ENCODE data around the gene PTPRE.

The PTPRE gene

DNA sequence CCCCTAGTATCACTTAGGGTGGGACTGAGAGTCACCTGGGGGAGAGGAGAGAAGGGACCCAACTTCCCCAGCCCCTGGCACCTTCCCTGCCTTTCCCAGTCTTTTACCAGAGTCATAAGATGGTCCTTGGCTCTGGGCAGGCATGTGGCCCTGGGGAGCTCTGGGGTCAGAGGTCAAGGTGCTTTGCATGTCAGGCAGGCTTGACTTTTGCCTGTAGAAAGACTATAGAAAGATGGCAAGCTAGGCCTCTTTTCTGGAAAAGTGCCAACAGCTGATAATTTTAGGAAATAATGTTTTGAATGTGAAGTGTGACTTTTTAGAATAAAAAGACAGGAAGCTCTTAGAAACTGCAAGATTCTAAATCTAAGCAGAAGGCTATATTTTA is 151.8 kb downstream of the PTPRE start:
- H3K4me3 ChIP-seq (ENCODE audit: low read depth, low read length): no peak overlapping the region
- CTCF ChIA-PET: interaction anchor here (0.7 to 1.7 kb wide), 3 partner anchors 11 to 38 kb away, joined by 3 to 17 read pairs (median 6); no protein-coding TSS in a partner anchor
- no peaks in the 10 kb centered on the region for H3K9me3 ChIP-seq (ENCODE audit: control insufficient read depth, insufficient read depth, low read depth, low read length)
- H3K27ac ChIP-seq (ENCODE audit: extremely low read depth, low read depth, low read length): no peak overlapping the region
- no peak for TF ChIP-seq ZNF37A (tag by site-specific recombination; IDR thresholded peaks at IDR 0.05)
- TF ChIP-seq ZNF514 (tag by site-specific recombination; IDR thresholded peaks at IDR 0.05): no peak
- no peak for TF ChIP-seq ZBTB8A (tag by site-specific recombination; IDR thresholded peaks at IDR 0.05)
- no peak for TF ChIP-seq BCL11A (tag by site-specific recombination; IDR thresholded peaks at IDR 0.05; ENCODE audit: low read depth)
- TF ChIP-seq ZNF596 (tag by site-specific recombination; IDR thresholded peaks at IDR 0.05): no peak
- no peak for TF ChIP-seq ZNF2 (tag by site-specific recombination; IDR thresholded peaks at IDR 0.05)
- no peak for TF ChIP-seq ZNF791 (tag by site-specific recombination; IDR thresholded peaks at IDR 0.05)
- TF ChIP-seq YY2 (tag by site-specific recombination; IDR thresholded peaks at IDR 0.05): no peak
- TF ChIP-seq ZNF175 (tag by site-specific recombination; IDR thresholded peaks at IDR 0.05): no peak
- TF ChIP-seq, protein P1, sequence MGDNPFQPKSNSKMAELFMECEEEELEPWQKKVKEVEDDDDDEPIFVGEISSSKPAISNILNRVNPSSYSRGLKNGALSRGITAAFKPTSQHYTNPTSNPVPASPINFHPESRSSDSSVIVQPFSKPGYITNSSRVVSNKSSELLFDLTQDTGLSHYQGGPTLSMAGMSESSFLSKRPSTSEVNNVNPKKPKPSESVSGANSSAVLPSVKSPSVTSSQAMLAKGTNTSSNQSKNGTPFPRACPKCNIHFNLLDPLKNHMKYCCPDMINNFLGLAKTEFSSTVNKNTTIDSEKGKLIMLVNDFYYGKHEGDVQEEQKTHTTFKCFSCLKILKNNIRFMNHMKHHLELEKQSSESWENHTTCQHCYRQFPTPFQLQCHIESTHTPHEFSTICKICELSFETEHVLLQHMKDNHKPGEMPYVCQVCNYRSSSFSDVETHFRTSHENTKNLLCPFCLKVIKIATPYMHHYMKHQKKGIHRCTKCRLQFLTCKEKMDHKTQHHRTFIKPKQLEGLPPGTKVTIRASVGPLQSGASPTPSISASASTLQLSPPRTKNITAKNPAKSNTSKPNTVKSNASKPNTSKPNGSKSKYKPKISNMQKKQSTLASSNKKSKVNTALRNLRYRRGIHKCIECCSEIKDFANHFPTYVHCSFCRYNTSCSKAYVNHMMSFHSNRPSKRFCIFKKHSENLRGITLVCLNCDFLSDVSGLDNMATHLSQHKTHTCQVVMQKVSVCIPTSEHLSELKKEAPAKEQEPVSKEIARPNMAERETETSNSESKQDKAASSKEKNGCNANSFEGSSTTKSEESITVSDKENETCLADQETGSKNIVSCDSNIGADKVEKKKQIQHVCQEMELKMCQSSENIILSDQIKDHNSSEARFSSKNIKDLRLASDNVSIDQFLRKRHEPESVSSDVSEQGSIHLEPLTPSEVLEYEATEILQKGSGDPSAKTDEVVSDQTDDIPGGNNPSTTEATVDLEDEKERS (tag by site-specific recombination; IDR thresholded peaks at IDR 0.05): no peak
- TF ChIP-seq ZNF24 (tag by site-specific recombination; IDR thresholded peaks at IDR 0.05): no peak
- no peak for TF ChIP-seq ZSCAN30 (tag by site-specific recombination; IDR thresholded peaks at IDR 0.05)
- TF ChIP-seq ZNF670 (tag by site-specific recombination; IDR thresholded peaks at IDR 0.05; ENCODE audit: low read depth): no peak
- H3K4me1 ChIP-seq (ENCODE audit: control insufficient read depth, insufficient read depth, low read length): no peaks in the 10 kb centered on the region
- H3K36me3 ChIP-seq (ENCODE audit: control insufficient read depth in 2 of 2, insufficient read depth in 1 of 2, low read length in 2 of 2): peaks cover 3 to 13% of the 10 kb centered on the region in 2 experiments; a peak in 2 of 3 replicates
- POLR2A ChIA-PET: no interaction called here

DNA sequence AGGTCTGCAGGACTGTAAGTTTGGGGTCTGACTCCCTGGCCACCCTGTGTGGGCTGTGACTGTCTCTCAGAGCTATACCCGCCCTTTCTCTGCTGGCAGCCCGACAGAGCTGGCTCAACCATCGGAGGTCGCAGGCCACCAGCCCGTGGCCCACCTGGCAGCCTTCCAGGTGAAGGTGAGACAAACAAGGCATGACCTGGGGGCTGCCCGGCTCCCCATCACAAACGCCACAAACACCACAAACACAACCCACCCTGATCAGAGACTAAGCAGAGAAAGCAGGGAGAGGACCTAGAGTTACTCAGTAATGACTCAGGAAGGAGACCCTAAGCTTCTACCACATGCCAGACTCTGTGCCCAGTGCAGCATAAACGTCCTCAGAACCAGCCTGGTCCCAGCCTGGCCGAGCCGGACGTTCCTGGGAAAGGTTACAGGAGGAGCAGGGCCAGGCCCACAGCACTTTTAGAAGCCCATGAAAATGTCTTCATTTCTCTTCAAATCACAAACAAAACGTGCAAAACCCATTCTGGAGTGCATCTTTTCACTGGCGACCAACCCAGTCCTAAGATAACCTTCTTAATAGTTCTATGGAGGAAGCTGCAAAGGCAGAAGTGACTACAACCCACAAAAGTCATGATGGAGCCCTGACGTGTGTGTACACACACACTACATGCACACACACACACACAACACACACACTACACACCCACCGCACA is 152.5 kb downstream of the PTPRE start:
- Histone ChIP-seq H3K36me3 (ENCODE audit: control insufficient read depth in 2 of 2, insufficient read depth in 1 of 2, low read length in 2 of 2) (peaks cover 3 to 15% of the 10 kb centered on the region in 2 experiments; a peak in 2 of 3 replicates), H3K27ac (ENCODE audit: extremely low read depth, low read depth, low read length) (no peak overlapping the region), H3K4me1 (ENCODE audit: control insufficient read depth, insufficient read depth, low read length) (no peaks in the 10 kb centered on the region), H3K4me3 (ENCODE audit: low read depth, low read length) (no peak overlapping the region), H3K9me3 (ENCODE audit: control insufficient read depth, insufficient read depth, low read depth, low read length) (no peaks in the 10 kb centered on the region)
- ChIA-PET CTCF (interaction anchor here (0.6 to 1.7 kb wide), 3 partner anchors 8 to 24 kb away, joined by 4 to 17 read pairs (median 6); no protein-coding TSS in a partner anchor), POLR2A (no interaction called here)
- TF ChIP-seq ZNF274 (IDR thresholded peaks at IDR 0.05; ENCODE audit: low read length): no peak
- TF ChIP-seq ZNF274 (tag by site-specific recombination; IDR thresholded peaks at IDR 0.05; ENCODE audit: borderline replicate concordance): no peak
- TF ChIP-seq ZNF423 (tag by site-specific recombination; IDR thresholded peaks at IDR 0.05): no peak

DNA sequence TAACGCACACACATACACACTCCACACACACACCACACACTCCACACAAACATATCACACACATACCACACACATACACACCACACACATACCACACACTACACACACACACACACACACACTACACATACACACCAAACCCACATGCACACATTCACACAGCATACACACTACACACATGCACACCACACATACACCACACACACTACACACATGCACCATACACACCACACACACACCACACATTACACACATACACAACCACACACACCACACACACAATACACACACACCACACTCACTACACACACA is 153.0 kb downstream of the PTPRE start:
- no peak overlapping the region for H3K27ac ChIP-seq (ENCODE audit: extremely low read depth, low read depth, low read length)
- H3K36me3 ChIP-seq (ENCODE audit: control insufficient read depth in 2 of 2, insufficient read depth in 1 of 2, low read length in 2 of 2): peaks cover 3 to 18% of the 10 kb centered on the region in 2 experiments; a peak in 2 of 3 replicates
- H3K4me3 ChIP-seq (ENCODE audit: low read depth, low read length): no peak overlapping the region
- ChIA-PET POLR2A (no interaction called here), CTCF (no interaction called here)
- no peaks in the 10 kb centered on the region for H3K4me1 ChIP-seq (ENCODE audit: control insufficient read depth, insufficient read depth, low read length)
- no peaks in the 10 kb centered on the region for H3K9me3 ChIP-seq (ENCODE audit: control insufficient read depth, insufficient read depth, low read depth, low read length)
- TF ChIP-seq ZNF138 (tag by site-specific recombination; IDR thresholded peaks at IDR 0.05; ENCODE audit: borderline replicate concordance) (no peak), SCRT2 (tag by site-specific recombination; IDR thresholded peaks at IDR 0.05) (peak; percentile 40; the same call in 1 of the 2 replicates), ZNF10 (tag by site-specific recombination; IDR thresholded peaks at IDR 0.05) (no peak), ZNF785 (tag by site-specific recombination; IDR thresholded peaks at IDR 0.05) (no peak), SP3 (tag by site-specific recombination; IDR thresholded peaks at IDR 0.05) (no peak), OVOL3 (tag by site-specific recombination; IDR thresholded peaks at IDR 0.05) (no peak), ZNF521 (tag by site-specific recombination; IDR thresholded peaks at IDR 0.05) (peak; percentile 24; the same call in 1 of the 2 replicates), ZNF473 (tag by site-specific recombination; IDR thresholded peaks at IDR 0.05) (0 out of 2 replicates have a peak, but pooled peaks have one; percentile 77), ZNF433 (tag by site-specific recombination; IDR thresholded peaks at IDR 0.05; ENCODE audit: low read depth) (no peak), ZNF169 (tag by site-specific recombination; IDR thresholded peaks at IDR 0.05) (no peak)
- TF ChIP-seq, protein P2, sequence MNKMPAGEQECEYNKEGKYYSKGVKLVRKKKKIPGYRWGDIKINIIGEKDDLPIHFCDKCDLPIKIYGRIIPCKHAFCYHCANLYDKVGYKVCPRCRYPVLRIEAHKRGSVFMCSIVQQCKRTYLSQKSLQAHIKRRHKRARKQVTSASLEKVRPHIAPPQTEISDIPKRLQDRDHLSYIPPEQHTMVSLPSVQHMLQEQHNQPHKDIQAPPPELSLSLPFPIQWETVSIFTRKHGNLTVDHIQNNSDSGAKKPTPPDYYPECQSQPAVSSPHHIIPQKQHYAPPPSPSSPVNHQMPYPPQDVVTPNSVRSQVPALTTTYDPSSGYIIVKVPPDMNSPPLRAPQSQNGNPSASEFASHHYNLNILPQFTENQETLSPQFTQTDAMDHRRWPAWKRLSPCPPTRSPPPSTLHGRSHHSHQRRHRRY (tag by site-specific recombination; IDR thresholded peaks at IDR 0.05): no peak
- TF ChIP-seq, protein P3, sequence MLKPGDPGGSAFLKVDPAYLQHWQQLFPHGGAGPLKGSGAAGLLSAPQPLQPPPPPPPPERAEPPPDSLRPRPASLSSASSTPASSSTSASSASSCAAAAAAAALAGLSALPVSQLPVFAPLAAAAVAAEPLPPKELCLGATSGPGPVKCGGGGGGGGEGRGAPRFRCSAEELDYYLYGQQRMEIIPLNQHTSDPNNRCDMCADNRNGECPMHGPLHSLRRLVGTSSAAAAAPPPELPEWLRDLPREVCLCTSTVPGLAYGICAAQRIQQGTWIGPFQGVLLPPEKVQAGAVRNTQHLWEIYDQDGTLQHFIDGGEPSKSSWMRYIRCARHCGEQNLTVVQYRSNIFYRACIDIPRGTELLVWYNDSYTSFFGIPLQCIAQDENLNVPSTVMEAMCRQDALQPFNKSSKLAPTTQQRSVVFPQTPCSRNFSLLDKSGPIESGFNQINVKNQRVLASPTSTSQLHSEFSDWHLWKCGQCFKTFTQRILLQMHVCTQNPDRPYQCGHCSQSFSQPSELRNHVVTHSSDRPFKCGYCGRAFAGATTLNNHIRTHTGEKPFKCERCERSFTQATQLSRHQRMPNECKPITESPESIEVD (tag by site-specific recombination; IDR thresholded peaks at IDR 0.05): no peak
